ENCODE measurements around the gene NUP58.

The NUP58 gene

DNA sequence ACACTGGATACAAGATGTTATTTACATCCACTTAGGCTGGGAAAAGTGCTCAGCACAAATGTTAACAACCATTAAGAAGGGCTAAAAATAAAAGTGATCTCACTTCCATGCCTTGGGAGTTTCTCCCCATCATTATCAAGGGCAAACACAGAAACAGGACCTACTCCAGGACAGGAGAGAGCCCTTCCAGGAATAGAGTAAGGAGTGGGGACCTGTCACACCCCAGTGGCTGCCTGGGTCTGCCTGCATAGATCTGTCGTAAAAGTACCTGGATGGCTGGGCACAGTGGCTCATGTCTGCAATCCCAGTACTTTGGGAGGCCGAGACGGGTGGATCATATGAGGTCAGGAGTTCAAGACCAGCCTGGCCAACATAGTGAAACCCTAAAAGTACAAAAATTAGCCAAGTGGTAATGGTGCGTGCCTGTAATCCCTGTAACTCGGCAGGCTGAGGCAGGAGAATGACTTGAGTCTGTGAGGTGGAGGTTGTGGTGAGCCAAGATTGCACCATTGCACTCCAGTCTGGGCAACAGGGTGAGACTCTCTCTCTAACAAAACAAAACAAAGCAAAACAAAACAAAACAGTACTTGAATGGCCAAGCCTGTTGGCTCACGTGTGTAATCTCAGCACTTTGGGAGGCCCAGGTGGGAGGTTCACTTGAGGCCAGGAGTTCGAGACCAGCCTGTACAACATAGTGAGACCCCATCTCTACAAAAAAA is 76.0 kb downstream of the NUP58 start:
- DNase-seq (ENCODE audit: low spot score): peak; percentile 24

GRCh38 chr13:25378528-25378927 is 77.1 kb downstream of the NUP58 start:
- no peak for DNase-seq (ENCODE audit: low spot score)

DNA sequence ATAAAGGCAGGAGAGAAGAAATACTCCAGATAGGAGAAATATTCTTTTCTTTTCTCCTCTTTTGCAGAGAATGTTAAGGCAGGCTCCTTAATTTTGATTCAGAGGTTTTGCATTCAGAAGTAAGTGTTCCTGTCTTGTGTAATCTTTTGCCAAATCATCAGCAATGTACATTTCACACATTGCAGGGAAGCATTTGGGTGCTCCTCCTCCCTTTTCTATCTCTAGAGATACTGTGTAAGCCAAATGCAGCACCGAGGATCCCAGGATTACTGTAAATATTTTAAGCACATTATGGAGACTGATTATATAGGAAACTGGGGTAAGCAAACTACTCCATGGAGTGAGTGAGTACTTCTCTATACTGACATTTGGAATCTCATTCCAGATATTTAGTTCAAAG is 77.6 kb downstream of the NUP58 start:
- no peak for DNase-seq (ENCODE audit: low spot score)

GRCh38 chr13:25380082-25380481 is 78.7 kb downstream of the NUP58 start:
- no peak for DNase-seq (ENCODE audit: low spot score)

GRCh38 chr13:25380741-25381324 is 79.4 kb downstream of the NUP58 start:
- DNase-seq (ENCODE audit: low spot score): no peak

- no peak for DNase-seq (ENCODE audit: low spot score)
Measured at GRCh38 chr13:25384758-25385410, 83.5 kb downstream of the NUP58 start.

- DNase-seq (ENCODE audit: low spot score): no peak
Measured at GRCh38 chr13:25391932-25392331, 90.5 kb downstream of the NUP58 start.

Measured in kidney tubule cell (primary cell).